GM12865 (cell line): ENCODE results near the gene TPK1.

ENCODE experiments used
- DNase-seq: peaks from one replicate; pipeline ENCODE4 v3.0.0; 2010; ENCODE audit warnings: low read depth
- H3K4me3 ChIP-seq: 2 replicates; pipeline ENCODE4 v1.5.1; 2011; ENCODE audit warnings: mild to moderate bottlenecking, low read depth, low read length, control low read depth
- CTCF ChIP-seq: IDR thresholded peaks from 2 replicates; pipeline ENCODE4 v1.5.1; 2011; ENCODE audit warnings: low read length, control low read depth, low read depth, inconsistent platforms; ENCODE audit not compliant: insufficient read depth; ENCODE audit errors: missing control alignments

TPK1 gene

GRCh38 chr7:144641389-144642044 lies 194.3 kb downstream of the TPK1 start:
- TF ChIP-seq CTCF = no peak
- no peak for DNase-seq
- no peak overlapping the region for H3K4me3 ChIP-seq

- no peak overlapping the region for H3K4me3 ChIP-seq
- no peak for DNase-seq
- no peak for TF ChIP-seq CTCF
Observed at GRCh38 chr7:144632724-144633123, 203.1 kb downstream of the TPK1 start.

DNA sequence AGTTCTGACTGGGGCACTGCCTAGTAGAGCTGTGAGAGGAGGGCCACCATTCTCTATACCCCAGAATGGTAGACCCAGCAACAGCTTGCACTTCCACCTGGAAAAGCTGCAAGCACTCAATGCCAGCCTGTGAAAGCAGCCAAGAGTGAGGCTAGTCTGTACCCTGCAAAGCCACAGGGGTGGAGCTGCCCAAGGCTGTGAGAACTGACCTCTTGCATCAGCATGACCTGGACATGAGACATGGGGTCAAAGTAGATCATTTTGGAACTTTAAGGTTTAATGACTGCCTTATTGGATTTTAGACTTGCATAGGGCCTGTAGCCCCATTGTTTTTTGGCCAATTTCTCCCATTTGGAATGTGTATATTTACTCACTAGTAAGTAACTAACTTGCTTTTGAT lies 206.3 kb downstream of the TPK1 start:
- DNase-seq = no peak
- no peak for TF ChIP-seq CTCF
- no peak overlapping the region for H3K4me3 ChIP-seq

GRCh38 chr7:144629011-144629410 lies 206.8 kb downstream of the TPK1 start:
- H3K4me3 ChIP-seq = no peak overlapping the region
- TF ChIP-seq CTCF = no peak
- DNase-seq = no peak

DNA sequence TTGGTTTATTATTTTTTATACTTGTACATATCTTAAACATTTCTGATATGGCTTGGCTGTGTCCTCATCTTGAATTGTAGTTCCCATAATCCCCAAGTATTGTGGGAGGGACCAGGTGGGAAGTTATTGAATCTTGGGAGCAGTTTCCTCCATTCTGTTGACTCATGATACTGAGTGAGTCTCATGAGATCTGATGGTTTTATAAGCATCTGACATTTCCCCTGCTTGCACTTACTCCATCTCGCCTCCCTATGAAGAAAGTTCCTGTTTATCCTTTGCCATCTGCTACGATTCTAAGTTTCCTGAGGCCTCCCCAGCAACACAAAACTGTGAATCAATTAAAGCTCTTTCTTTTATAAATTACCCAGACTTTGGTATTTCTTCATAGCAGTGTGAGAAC lies 207.7 kb downstream of the TPK1 start:
- no peak for DNase-seq
- H3K4me3 ChIP-seq = no peak overlapping the region
- TF ChIP-seq CTCF = no peak

DNA sequence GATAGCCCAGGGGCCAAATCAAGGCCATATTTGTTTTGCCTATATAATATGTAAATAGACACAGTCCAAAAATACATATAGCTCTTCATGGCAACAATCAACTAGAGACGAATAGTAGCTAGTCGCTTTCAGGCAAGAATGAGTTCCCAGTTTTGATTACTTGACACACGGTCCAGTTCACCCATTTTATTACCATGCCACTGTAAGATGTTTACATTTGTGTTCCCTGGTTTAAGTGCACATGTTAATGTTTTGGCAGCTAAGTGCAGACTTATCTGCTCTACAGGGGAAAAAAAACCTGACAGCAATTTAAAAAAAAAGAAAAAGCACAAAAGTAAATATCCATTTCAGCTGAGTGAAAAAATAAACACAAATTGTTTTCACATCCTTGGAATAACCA lies 213.1 kb downstream of the TPK1 start:
- no peak overlapping the region for H3K4me3 ChIP-seq
- no peak for TF ChIP-seq CTCF
- DNase-seq = no peak

DNA sequence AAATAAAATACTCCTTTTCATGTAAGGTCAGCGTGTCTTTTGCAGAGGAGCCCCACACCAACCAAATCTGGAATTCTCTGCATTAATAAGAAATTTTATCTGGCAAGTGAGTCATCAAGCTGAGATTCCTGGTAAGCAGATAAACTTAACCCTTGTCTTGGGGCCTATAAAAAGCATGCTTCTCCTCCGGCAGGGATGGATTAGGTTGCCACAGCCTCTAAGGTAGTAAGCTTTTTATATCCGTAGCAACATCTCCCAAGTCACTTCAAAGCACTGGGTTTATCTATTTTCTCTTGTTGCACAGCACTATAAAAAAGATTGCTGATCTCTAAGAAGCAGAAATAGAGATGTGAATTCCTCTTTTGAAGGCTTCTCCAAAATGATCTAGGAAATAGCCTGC lies 229.6 kb downstream of the TPK1 start:
- no peak overlapping the region for H3K4me3 ChIP-seq
- DNase-seq = no peak
- no peak for TF ChIP-seq CTCF
